NB4 (cell line): ENCODE data around the gene SOX6.

Source experiments
- CTCF ChIP-seq: IDR thresholded peaks from one replicate; pipeline ENCODE4 v1.5.1; 2012; ENCODE audit warnings: low read depth, low read length
- POLR2A ChIP-seq: IDR thresholded peaks from 2 replicates; pipeline ENCODE4 v1.6.1; 2011; ENCODE audit warnings: mild to moderate bottlenecking; ENCODE audit not compliant: insufficient read length; ENCODE audit errors: extremely low read depth

- TF ChIP-seq CTCF (no peak), POLR2A (no peak)
Measured at GRCh38 chr11:16299884-16300782, 56.2 kb downstream of the SOX6 start.
